Epithelial cell of proximal tubule (primary cell): ENCODE measurements around the gene RAI14. TPM values are rescaled to one million over a fixed set of nuclear protein-coding genes. Genes with fewer than 3 reads are reported as not detected.
"Not testable (repeated sequence)": the region's sequence is repeated elsewhere in the genome, so short reads cannot be mapped to it uniquely, and the experiment has no call there.

Experiments
- DNase-seq: peaks from one replicate; pipeline ENCODE4 v3.0.0-alpha.2; 2011; ENCODE audit warnings: low read depth
- H3K4me3 ChIP-seq: 2 replicates; pipeline ENCODE4 v1.5.1; 2011; ENCODE audit warnings: low read depth, mild to moderate bottlenecking, low read length
- total RNA-seq: library from RNA; depleted of rRNA; stranded (reverse); fragments of >200 nt; gene quantifications from 2 replicates; pipeline ENCODE4 v1.2.3, GENCODE V29; 2015
- TF ChIP-seq, protein P1 (sequence below): conservative IDR thresholded peaks from 2 replicates; pipeline ENCODE4 v1.5.1; 2012; ENCODE audit warnings: low read depth, mild to moderate bottlenecking, low read length

The RAI14 gene
- total RNA-seq, 1 donor from 2014 or later = 139 TPM

DNA sequence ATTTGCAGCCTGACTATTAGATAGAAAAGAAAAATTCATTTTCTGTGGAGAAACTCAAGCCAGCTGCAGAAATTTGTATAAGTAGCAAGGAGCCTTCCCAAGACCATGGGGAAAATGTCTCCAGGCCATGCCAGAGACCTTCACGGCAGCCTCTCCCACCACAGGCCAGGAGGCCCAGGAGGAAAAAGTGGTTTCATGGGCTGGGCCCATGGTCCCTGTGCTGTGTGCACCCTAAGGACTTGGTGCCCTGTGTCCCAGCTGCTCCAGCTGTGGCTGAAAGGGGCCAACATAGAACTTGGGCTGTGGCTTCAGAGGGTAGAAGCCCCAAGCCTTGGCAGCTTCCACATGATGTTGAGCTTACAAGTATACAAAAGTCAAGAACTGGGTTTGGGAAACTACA, 109.5 kb downstream of the RAI14 start:
- TF ChIP-seq, protein P1, sequence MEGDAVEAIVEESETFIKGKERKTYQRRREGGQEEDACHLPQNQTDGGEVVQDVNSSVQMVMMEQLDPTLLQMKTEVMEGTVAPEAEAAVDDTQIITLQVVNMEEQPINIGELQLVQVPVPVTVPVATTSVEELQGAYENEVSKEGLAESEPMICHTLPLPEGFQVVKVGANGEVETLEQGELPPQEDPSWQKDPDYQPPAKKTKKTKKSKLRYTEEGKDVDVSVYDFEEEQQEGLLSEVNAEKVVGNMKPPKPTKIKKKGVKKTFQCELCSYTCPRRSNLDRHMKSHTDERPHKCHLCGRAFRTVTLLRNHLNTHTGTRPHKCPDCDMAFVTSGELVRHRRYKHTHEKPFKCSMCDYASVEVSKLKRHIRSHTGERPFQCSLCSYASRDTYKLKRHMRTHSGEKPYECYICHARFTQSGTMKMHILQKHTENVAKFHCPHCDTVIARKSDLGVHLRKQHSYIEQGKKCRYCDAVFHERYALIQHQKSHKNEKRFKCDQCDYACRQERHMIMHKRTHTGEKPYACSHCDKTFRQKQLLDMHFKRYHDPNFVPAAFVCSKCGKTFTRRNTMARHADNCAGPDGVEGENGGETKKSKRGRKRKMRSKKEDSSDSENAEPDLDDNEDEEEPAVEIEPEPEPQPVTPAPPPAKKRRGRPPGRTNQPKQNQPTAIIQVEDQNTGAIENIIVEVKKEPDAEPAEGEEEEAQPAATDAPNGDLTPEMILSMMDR = no peak
- H3K4me3 ChIP-seq = no peak overlapping the region
- no peak for DNase-seq

DNA sequence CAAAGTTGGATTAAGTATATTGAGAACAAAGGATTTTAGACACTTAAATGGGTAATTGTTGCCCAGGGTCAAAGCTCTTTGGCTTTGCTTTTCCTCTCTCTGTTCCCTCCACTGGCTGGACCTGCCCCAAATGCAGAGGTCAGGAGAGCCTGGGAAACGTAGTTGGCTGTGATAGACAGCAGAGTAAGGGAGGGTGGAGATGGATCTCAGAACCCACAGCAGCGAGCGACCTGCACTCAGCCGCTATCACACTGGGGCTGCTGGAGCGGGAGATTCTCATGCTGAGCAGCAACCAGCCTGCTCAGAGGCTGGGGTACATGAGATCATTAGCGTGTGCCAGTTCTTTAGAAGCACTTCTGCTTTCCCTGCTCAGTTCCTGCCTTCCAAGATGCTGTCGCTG, 111.1 kb downstream of the RAI14 start:
- TF ChIP-seq, protein P1 = no peak
- no peak for DNase-seq
- no peak overlapping the region for H3K4me3 ChIP-seq

DNA sequence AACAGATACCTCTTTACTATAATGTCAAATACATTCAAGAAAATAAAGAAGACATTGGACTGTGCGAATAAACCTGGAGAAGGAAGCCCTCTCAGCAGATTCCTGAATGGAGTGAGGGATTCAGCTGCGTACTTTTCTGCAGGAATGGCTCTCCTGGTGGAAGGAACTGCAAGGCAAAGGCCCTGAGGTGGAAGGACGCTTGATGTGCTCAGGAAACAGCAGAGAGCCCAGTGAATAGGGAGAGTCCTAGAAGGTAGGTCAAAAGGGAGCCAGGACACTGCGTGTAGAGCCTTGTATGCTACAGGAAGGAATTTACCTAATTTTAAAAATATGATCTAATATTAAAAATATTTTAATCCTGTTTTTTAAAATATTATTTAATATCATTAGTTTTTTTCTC, 114.4 kb downstream of the RAI14 start:
- DNase-seq = no peak
- TF ChIP-seq, protein P1 = no peak
- no peak overlapping the region for H3K4me3 ChIP-seq

DNA sequence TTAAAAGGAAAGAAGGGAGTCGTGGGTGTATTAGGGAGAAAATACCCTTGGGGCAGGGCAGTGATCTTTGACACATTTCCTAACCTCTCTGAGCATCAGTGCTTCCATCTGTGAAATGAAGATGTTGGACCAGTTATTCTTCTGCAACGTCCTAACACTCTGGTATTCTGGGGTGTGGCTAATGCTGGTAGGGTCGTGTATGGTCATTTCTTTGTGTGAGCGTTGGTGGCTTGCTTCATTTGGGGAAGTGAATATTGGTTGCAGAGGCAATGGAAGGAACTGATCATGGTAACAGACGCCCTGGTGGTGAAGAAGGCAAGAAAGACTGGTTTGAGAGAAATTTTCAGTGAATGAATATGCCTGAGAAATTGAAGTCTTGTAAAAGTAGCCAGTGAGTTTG, 114.9 kb downstream of the RAI14 start:
- no peak overlapping the region for H3K4me3 ChIP-seq
- TF ChIP-seq, protein P1 = no peak
- DNase-seq = no peak

DNA sequence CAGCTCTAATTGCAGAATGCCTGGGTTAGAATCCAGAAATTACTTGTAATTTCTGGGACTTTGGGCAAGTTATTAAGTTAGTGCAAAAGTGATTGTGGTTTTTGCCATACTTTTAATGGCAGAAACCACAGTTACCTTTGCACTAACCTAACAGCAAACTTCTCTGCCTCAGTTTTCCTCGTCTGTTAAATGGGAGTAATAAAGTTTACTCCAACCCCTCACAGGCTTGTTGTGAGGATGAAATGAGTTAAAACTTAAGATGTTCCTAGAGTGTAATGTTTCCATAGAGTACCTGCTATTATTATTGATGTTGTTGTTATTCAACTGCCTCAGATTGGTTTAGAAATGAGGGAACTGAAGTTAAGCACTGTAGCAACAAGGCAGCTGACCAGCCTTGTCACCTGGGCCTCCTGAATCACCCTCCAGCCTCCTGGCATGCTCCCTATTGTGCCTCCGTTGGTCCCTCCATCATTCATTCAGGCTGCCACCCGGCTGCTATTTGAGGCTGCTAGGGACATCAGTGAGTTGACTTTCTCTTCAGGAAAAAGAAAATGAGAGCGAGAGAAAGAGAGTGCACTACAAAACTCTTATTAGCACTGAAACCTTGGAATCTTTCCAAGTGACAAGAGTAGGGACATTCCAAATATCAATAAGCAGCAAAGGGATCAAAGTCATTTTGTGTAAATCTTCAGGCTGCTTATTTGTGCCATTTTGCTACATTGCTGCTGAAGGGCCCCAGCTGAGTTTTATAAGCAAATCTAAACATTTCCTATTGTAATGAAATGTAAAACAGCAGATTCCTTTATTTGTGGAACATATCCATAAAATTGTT, 116.4 kb downstream of the RAI14 start:
- DNase-seq = no peak
- no peak overlapping the region for H3K4me3 ChIP-seq
- TF ChIP-seq, protein P1 = no peak

DNA sequence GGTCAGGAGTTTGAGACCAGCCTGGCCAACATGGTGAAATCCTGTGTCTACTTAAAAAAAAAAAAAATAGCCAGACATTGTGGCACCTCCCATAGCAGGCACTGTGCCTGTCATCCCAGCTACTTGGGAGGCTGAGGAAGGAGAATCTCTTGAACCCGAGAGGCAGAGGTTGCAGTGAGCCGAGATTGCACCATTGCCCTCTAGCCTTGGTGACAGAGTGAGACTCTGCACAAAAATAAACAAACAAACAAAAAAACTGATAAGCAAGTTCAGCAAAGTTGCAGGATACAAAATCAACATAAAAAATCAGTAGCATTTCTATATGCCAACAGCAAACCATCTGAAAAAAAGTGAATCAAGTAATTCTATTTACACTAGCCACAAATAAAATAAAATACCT, 118.0 kb downstream of the RAI14 start:
- H3K4me3 ChIP-seq = no peak overlapping the region
- DNase-seq = no peak
- TF ChIP-seq, protein P1 = no peak

DNA sequence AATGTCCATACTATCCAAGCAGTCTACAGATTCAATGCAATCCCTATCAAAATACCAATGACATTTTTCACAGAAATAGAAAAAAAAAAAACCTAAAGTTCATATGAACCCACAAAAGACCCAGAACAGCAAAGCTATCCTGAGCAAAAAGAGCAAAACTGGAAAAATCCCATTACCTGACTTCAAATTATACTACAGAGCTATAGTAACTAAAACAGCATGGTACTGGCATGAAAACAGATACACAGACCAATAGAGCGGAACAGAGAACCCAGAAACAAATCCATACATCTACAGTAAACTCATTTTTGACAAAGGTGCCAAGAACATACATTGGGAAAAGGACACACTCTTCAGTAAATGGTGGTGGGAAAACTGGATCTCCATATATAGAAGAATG, 118.5 kb downstream of the RAI14 start:
- H3K4me3 ChIP-seq, DNase-seq: not testable (repeated sequence)
